ENCODE results near the gene MYBPC3. TPM values are rescaled to one million over a fixed set of nuclear protein-coding genes. Genes with fewer than 3 reads are reported as not detected.

MYBPC3 gene
- total RNA-seq, 4 donors from 2014 or later = 0.21 to 0.60 TPM; not detected in 2

GRCh38 chr11:47354913-47355282, 2.4 kb upstream of the MYBPC3 start:
- DNase-seq (ENCODE audit: low spot score in 2 of 2) = no peak
- Histone ChIP-seq H3K4me1 (peaks cover 0 to 15% (median 0%) of the 10 kb centered on the region in 4 donors), H3K36me3 (no peaks in the 10 kb centered on the region), H3K9me3 (no peaks in the 10 kb centered on the region), H3K27me3 (no peaks in the 10 kb centered on the region), H3K27ac (peak overlapping the region in 3 of 4 donors; percentile 41 to 77 (median 58)), H3K4me3 (peak overlapping the region in 3 of 4 donors; percentile 31 to 57 (median 35))
- TF ChIP-seq POLR2A (IDR thresholded peaks at IDR 0.05) (no peak), CTCF (IDR thresholded peaks at IDR 0.05) (no peak), EP300 (IDR thresholded peaks at IDR 0.05) (no peak)
- 24 to 28% methylated on average over 10 to 22 of the region's 32 CpGs for WGBS, 2 donors

GRCh38 chr11:47353978-47354774, 1.7 kb upstream of the MYBPC3 start:
- no peak overlapping the region for H3K4me3 ChIP-seq

GRCh38 chr11:47351156-47352126, 1.1 kb downstream of the MYBPC3 start:
- Histone ChIP-seq H3K27me3 (no peaks in the 10 kb centered on the region), H3K36me3 (no peaks in the 10 kb centered on the region), H3K4me1 (peaks cover 0 to 15% (median 0%) of the 10 kb centered on the region in 4 donors), H3K4me3 (no peak overlapping the region), H3K27ac (no peak overlapping the region), H3K9me3 (no peaks in the 10 kb centered on the region)
- no peak for DNase-seq (ENCODE audit: low spot score in 2 of 2)
- no peak for TF ChIP-seq CTCF (IDR thresholded peaks at IDR 0.05)
- 78 to 81% methylated on average over 21 to 23 of the region's 29 CpGs for WGBS, 2 donors

More at GRCh38 chr11:47353978-47354774, 1.7 kb upstream of the MYBPC3 start:
- Histone ChIP-seq H3K9me3 (no peaks in the 10 kb centered on the region), H3K4me1 (peaks cover 0 to 15% (median 0%) of the 10 kb centered on the region in 4 donors), H3K36me3 (no peaks in the 10 kb centered on the region), H3K27ac (peak overlapping the region in 1 of 4 donors; percentile 77), H3K27me3 (no peaks in the 10 kb centered on the region)
- no peak for TF ChIP-seq POLR2A (IDR thresholded peaks at IDR 0.05)
- DNase-seq (ENCODE audit: low spot score in 2 of 2) = no peak
- 88 to 93% methylated on average over 15 of the region's 15 CpGs for WGBS, 2 donors

GRCh38 chr11:47350315-47350714, 2.2 kb downstream of the MYBPC3 start:
- WGBS, 2 donors = 73 to 81% methylated on average over 5 to 6 of the region's 9 CpGs
- Histone ChIP-seq H3K4me3 (no peak overlapping the region), H3K27me3 (no peaks in the 10 kb centered on the region), H3K9me3 (no peaks in the 10 kb centered on the region), H3K4me1 (peaks cover 0 to 9% (median 0%) of the 10 kb centered on the region in 4 donors), H3K27ac (no peak overlapping the region), H3K36me3 (no peaks in the 10 kb centered on the region)
- no peak for DNase-seq (ENCODE audit: low spot score in 2 of 2)
- TF ChIP-seq CTCF (IDR thresholded peaks at IDR 0.05) (no peak), EP300 (IDR thresholded peaks at IDR 0.05) (no peak), POLR2A (IDR thresholded peaks at IDR 0.05) (no peak)

- no peak for DNase-seq (ENCODE audit: low spot score in 2 of 2)
- H3K36me3 ChIP-seq = no peaks in the 10 kb centered on the region
- WGBS, 2 donors = 88 to 90% methylated on average over 23 of the region's 23 CpGs
Observed at GRCh38 chr11:47349521-47350095, 2.9 kb downstream of the MYBPC3 start.

More at GRCh38 chr11:47349521-47350095, 2.9 kb downstream of the MYBPC3 start:
- Histone ChIP-seq H3K27ac (no peak overlapping the region), H3K9me3 (no peaks in the 10 kb centered on the region), H3K4me1 (peaks cover 0 to 2% (median 0%) of the 10 kb centered on the region in 4 donors), H3K27me3 (no peaks in the 10 kb centered on the region), H3K4me3 (no peak overlapping the region)
- TF ChIP-seq POLR2A (IDR thresholded peaks at IDR 0.05) (no peak), CTCF (IDR thresholded peaks at IDR 0.05) (no peak), EP300 (IDR thresholded peaks at IDR 0.05) (no peak)

Measured in tibial nerve (tissue), 4 donors.